HG03095 (cell line): ENCODE measurements around the gene BST1.
"Not testable (repeated sequence)": the region's sequence is repeated elsewhere in the genome, so short reads cannot be mapped to it uniquely, and the experiment has no call there.

Source experiments
- ATAC-seq: cut with Tn5 transposase; IDR thresholded peaks from one replicate; pipeline ENCODE4 v1.9.1; 2021; ENCODE audit warnings: moderate library complexity; ENCODE audit not compliant: unreplicated experiment

The BST1 gene

GRCh38 chr4:15742083-15742582 is 39.3 kb downstream of the BST1 start:
- no peak for ATAC-seq

GRCh38 chr4:15742637-15743036 is 39.8 kb downstream of the BST1 start:
- no peak for ATAC-seq

GRCh38 chr4:15744016-15744545 is 41.2 kb downstream of the BST1 start:
- no peak for ATAC-seq

GRCh38 chr4:15746110-15746509 is 43.2 kb downstream of the BST1 start:
- no peak for ATAC-seq

GRCh38 chr4:15749001-15749400 is 46.1 kb downstream of the BST1 start:
- no peak for ATAC-seq

- no peak for ATAC-seq
Measured at GRCh38 chr4:15751153-15751552, 48.3 kb downstream of the BST1 start.

- no peak for ATAC-seq
Measured at GRCh38 chr4:15753081-15753480, 50.2 kb downstream of the BST1 start.

GRCh38 chr4:15753786-15754185 is 50.9 kb downstream of the BST1 start:
- no peak for ATAC-seq

- ATAC-seq = no peak
Measured at GRCh38 chr4:15754323-15754722, 51.5 kb downstream of the BST1 start.

GRCh38 chr4:15755321-15756155 is 52.7 kb downstream of the BST1 start:
- no peak for ATAC-seq

- ATAC-seq = peak; percentile 90
Measured at GRCh38 chr4:15756361-15756861, 53.5 kb downstream of the BST1 start.

GRCh38 chr4:15757054-15757453 is 54.2 kb downstream of the BST1 start:
- ATAC-seq = no peak

- ATAC-seq = no peak
Measured at GRCh38 chr4:15758294-15758693, 55.4 kb downstream of the BST1 start.

GRCh38 chr4:15762460-15762859 is 59.6 kb downstream of the BST1 start:
- not testable (repeated sequence) for ATAC-seq

GRCh38 chr4:15765391-15765790 is 62.5 kb downstream of the BST1 start:
- ATAC-seq = no peak

- peak; percentile 61 for ATAC-seq
Measured at GRCh38 chr4:15765910-15766697, 63.2 kb downstream of the BST1 start.

- no peak for ATAC-seq
Measured at GRCh38 chr4:15766821-15767220, 64.0 kb downstream of the BST1 start.

GRCh38 chr4:15769202-15769601 is 66.3 kb downstream of the BST1 start:
- ATAC-seq = no peak

- peak; percentile 54 for ATAC-seq
Measured at GRCh38 chr4:15771216-15772058, 68.6 kb downstream of the BST1 start.

- ATAC-seq = no peak
Measured at GRCh38 chr4:15774020-15774420, 71.2 kb downstream of the BST1 start.
